RPMI8226 (cell line): Measurements from ENCODE around the gene CA5A.
"Not testable (repeated sequence)": the region's sequence is repeated elsewhere in the genome, so short reads cannot be mapped to it uniquely, and the experiment has no call there.

ENCODE experiments used
- DNase-seq: peaks from one replicate; pipeline ENCODE4 v3.0.0-alpha.2; 2015

CA5A gene

GRCh38 chr16:87891764-87892163 lies 44.6 kb downstream of the CA5A start:
- no peak for DNase-seq

GRCh38 chr16:87889762-87890161 lies 46.6 kb downstream of the CA5A start:
- not testable (repeated sequence) for DNase-seq

GRCh38 chr16:87888346-87888745 lies 48.0 kb downstream of the CA5A start:
- not testable (repeated sequence) for DNase-seq

GRCh38 chr16:87887931-87888330 lies 48.4 kb downstream of the CA5A start:
- not testable (repeated sequence) for DNase-seq

- not testable (repeated sequence) for DNase-seq
Measured at GRCh38 chr16:87885371-87885967, 50.9 kb downstream of the CA5A start.

- DNase-seq, result no peak
Measured at GRCh38 chr16:87882436-87883019, 53.8 kb downstream of the CA5A start.

GRCh38 chr16:87881324-87882200 lies 54.8 kb downstream of the CA5A start:
- DNase-seq, result no peak

- DNase-seq, result no peak
Measured at GRCh38 chr16:87880117-87880696, 56.1 kb downstream of the CA5A start.

GRCh38 chr16:87879411-87880013 lies 56.8 kb downstream of the CA5A start:
- DNase-seq, result not testable (repeated sequence)

GRCh38 chr16:87878704-87879103 lies 57.6 kb downstream of the CA5A start:
- DNase-seq, result no peak

GRCh38 chr16:87877942-87878507 lies 58.3 kb downstream of the CA5A start:
- DNase-seq, result no peak

- DNase-seq, result no peak
Measured at GRCh38 chr16:87874639-87875427, 61.5 kb downstream of the CA5A start.

GRCh38 chr16:87870418-87871291 lies 65.7 kb downstream of the CA5A start:
- not testable (repeated sequence) for DNase-seq

GRCh38 chr16:87869879-87870417 lies 66.4 kb downstream of the CA5A start:
- DNase-seq, result not testable (repeated sequence)

GRCh38 chr16:87869061-87869878 lies 67.1 kb downstream of the CA5A start, which contains the start of gene SLC7A5:
SLC7A5 (minus strand) TSS chr16:87869507; CDS start chr16:87869422, 85 bp downstream.
- DNase-seq, result peak; percentile 85

GRCh38 chr16:87868254-87869029 lies 67.9 kb downstream of the CA5A start:
- DNase-seq, result peak; percentile 49

GRCh38 chr16:87865902-87866555 lies 70.3 kb downstream of the CA5A start:
- DNase-seq, result peak; percentile 31
